Measurements from ENCODE around the gene PERCC1.

DNA sequence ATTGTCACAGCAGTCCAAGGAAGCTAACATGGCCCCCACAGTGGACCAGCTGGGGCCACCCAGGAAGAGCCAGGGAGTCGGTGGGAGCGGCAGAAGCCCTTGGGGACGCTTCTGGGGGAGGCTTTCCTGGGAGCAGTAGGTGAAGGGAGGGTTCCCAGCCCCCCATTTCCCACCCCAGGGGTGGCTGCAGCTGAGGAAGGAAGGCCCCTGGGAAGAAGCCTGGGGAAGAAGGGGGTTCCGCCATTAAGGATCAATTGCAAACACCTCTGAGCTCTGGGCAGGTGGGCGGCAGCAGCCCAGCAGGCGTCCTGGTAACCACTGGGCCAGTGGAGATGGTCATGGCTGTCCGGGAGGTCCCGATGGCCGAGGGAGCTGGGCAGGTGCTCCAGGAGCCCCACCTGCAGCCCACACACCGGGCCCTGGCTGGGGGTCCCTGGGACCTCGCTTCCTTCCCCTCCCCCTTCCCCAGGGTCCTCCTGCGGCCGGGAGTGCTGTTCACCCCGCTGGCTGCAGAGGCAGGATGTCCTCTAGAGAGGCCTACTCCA lies 592 bp upstream of the PERCC1 start:
- no peak for TF ChIP-seq CTCF (IDR thresholded peaks at IDR 0.05; ENCODE audit: insufficient read depth, low read depth, low read length)
- no peak for TF ChIP-seq EZH2 (IDR thresholded peaks at IDR 0.05; ENCODE audit: insufficient read depth, low read length)

Measured in astrocyte (in vitro differentiated cells and primary cell).